HG02798 (cell line): Measurements from ENCODE around the gene FOXD4L1.
"Not testable (repeated sequence)": the region's sequence is repeated elsewhere in the genome, so short reads cannot be mapped to it uniquely, and the experiment has no call there.

Experiments used
- ATAC-seq: cut with Tn5 transposase; IDR thresholded peaks from one replicate; pipeline ENCODE4 v1.9.1; 2021; ENCODE audit warnings: mild to moderate bottlenecking; ENCODE audit not compliant: unreplicated experiment, poor library complexity

Gene FOXD4L1

GRCh38 chr2:113521492-113521891 lies 23.0 kb downstream of the FOXD4L1 start:
- not testable (repeated sequence) for ATAC-seq

- not testable (repeated sequence) for ATAC-seq
These were observed 26.5 kb downstream of the FOXD4L1 start for GRCh38 chr2:113524986-113525385.

GRCh38 chr2:113527350-113528045 lies 29.0 kb downstream of the FOXD4L1 start:
- ATAC-seq, result peak; percentile 87

DNA sequence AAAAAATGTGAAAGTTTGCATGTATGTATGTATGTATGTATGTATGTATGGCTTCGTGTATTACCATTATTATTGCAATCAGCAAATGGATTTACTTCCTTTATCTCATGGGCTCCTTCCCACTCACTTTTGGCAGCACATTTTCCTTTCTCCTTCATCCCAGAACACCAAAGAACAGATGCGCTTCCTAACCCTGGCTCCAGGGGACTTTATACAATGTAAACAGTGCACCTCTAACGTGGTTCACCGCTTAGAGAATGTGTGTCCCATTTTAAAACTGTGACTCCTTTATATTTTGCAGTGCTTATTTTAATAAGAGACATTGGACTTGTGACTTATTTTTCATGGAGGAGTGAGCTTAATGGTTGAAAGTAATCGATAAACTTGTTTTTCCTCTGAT lies 29.7 kb downstream of the FOXD4L1 start:
- ATAC-seq, result not testable (repeated sequence)

DNA sequence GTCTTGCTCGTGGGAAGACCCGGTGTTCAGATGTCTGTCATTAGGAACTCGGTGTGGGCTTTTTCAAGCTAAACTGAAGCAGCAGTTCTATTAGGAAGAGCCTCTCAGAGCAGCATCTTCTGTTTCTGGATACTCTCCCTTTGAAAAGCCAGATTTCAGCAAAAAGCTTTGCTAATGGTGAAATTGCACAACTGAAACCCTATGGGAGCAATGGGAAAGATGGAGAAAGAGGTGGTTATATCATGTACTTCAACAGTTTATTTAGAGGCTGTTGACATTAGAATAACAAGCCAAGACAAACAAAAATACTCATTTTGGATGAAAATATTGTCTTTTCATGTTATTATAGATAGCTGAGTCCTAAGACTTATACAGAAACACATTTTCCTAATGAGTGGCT lies 30.4 kb downstream of the FOXD4L1 start:
- ATAC-seq, result not testable (repeated sequence)

DNA sequence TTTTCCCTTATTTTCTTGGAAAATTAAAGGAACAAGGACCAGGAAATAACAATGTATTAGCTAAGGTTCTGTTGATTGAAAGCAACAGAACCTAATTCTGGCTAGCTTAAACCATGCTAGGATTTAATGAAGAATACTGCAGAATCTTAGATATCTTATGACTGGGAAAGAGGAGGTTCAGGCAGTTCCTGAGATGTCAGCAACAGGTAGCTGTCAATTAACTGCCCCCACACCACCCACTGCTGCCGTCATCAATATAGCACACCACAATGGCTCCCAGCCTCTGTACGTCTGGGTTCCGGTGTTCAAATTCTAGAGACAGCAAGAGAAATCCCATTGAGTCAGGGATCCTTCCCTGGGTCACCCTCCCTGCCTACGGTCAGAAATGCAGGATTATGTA lies 34.5 kb downstream of the FOXD4L1 start:
- ATAC-seq, result not testable (repeated sequence)

GRCh38 chr2:113536573-113536972 lies 38.1 kb downstream of the FOXD4L1 start:
- ATAC-seq, result not testable (repeated sequence)

- not testable (repeated sequence) for ATAC-seq
These were observed 42.4 kb downstream of the FOXD4L1 start for GRCh38 chr2:113540834-113541203.

GRCh38 chr2:113541204-113541975 lies 42.9 kb downstream of the FOXD4L1 start:
- not testable (repeated sequence) for ATAC-seq

GRCh38 chr2:113541976-113542485 lies 43.6 kb downstream of the FOXD4L1 start:
- not testable (repeated sequence) for ATAC-seq

DNA sequence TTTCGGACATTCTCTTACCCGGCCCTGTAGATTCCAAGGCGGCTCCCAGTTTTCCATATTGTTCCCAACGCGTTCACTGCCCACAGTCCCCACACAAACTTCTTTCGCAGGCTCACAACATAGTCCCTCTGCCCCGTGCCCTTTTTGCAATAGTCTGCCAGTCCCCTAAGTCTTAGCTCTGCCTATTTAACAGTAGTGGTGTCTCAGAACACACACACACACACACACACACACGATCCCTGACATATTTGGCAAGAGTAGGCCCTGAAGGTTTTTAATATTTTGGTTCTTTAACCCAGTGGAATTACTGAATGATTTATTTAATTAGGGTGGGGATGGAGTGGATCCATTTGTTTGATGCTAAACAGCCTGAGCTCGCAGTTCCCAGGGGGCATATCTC lies 44.1 kb downstream of the FOXD4L1 start:
- ATAC-seq, result not testable (repeated sequence)
